HL-60 (cell line): ENCODE results near the gene UTF1.

ENCODE experiments used
- DNase-seq, 2 experiments: peaks; one replicate each; pipeline ENCODE4 v3.0.0-alpha.2; 2010 to 2020; ENCODE audit warnings: low read depth in 1 of 2, low spot score in 1 of 2
- H3K27ac ChIP-seq: fragments of 250-450 bp; sonication (Bioruptor Pico); replicated peaks from 2 replicates; pipeline ENCODE4 v1.5.1; 2020; ENCODE audit warnings: mild to moderate bottlenecking, moderate library complexity
- H3K27me3 ChIP-seq: fragments of 250-450 bp; sonication (Bioruptor Pico); 2 replicates; pipeline ENCODE4 v1.5.1; 2021; ENCODE audit warnings: mild to moderate bottlenecking, moderate library complexity; ENCODE audit not compliant: insufficient read depth, poor library complexity, severe bottlenecking
- H3K4me3 ChIP-seq: replicated peaks from 2 replicates; pipeline ENCODE4 v1.5.1; 2011; ENCODE audit warnings: mild to moderate bottlenecking, control low read depth, low read length; ENCODE audit not compliant: insufficient read depth
- GABPA ChIP-seq: IDR thresholded peaks from 2 replicates; pipeline ENCODE4 v1.6.1; 2012; ENCODE audit warnings: low read depth
- POLR2AphosphoS5 ChIP-seq: IDR thresholded peaks from 2 replicates; pipeline ENCODE4 v1.6.1; 2012; ENCODE audit warnings: low read depth
- REST ChIP-seq: IDR thresholded peaks from 2 replicates; pipeline ENCODE4 v1.6.1; 2012; ENCODE audit warnings: low read depth; ENCODE audit not compliant: insufficient replicate concordance
- SPI1 ChIP-seq: IDR thresholded peaks from 2 replicates; pipeline ENCODE4 v1.6.1; 2012; ENCODE audit warnings: low read depth, mild to moderate bottlenecking, borderline replicate concordance
- TF ChIP-seq, protein P1 (sequence below): IDR thresholded peaks from one replicate; pipeline ENCODE4 v1.5.1; 2011; ENCODE audit warnings: low read length, control low read depth, inconsistent platforms; ENCODE audit not compliant: insufficient read depth

Gene UTF1

DNA sequence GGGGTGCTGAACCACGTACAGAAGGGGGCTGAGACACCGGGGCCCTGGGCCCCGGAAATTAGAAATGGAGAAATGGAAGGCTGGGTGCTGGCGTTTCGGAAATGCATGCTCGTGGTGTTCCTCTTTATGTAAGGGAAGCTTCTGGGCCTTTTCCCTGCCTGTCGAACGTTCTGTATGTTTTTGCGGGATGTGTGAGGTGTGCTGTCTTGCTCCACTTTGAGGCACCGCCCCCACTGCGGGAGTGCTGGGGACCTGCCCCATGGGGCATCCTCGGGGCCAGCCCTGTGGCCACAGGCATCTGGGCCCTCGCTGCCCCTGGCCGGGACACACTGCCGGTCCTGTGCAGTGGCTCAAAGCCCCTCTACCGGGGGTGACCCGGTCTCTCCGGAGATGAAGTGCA, 5.9 kb downstream of the UTF1 start:
- H3K27ac ChIP-seq: no peak overlapping the region
- TF ChIP-seq, protein P1, sequence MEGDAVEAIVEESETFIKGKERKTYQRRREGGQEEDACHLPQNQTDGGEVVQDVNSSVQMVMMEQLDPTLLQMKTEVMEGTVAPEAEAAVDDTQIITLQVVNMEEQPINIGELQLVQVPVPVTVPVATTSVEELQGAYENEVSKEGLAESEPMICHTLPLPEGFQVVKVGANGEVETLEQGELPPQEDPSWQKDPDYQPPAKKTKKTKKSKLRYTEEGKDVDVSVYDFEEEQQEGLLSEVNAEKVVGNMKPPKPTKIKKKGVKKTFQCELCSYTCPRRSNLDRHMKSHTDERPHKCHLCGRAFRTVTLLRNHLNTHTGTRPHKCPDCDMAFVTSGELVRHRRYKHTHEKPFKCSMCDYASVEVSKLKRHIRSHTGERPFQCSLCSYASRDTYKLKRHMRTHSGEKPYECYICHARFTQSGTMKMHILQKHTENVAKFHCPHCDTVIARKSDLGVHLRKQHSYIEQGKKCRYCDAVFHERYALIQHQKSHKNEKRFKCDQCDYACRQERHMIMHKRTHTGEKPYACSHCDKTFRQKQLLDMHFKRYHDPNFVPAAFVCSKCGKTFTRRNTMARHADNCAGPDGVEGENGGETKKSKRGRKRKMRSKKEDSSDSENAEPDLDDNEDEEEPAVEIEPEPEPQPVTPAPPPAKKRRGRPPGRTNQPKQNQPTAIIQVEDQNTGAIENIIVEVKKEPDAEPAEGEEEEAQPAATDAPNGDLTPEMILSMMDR: no peak
- TF ChIP-seq SPI1: peak; percentile 85
- DNase-seq: peak in 1 of 2 experiments; percentile 55
- H3K4me3 ChIP-seq: no peak overlapping the region
- H3K27me3 ChIP-seq: peaks cover 40% of the 10 kb centered on the region

DNA sequence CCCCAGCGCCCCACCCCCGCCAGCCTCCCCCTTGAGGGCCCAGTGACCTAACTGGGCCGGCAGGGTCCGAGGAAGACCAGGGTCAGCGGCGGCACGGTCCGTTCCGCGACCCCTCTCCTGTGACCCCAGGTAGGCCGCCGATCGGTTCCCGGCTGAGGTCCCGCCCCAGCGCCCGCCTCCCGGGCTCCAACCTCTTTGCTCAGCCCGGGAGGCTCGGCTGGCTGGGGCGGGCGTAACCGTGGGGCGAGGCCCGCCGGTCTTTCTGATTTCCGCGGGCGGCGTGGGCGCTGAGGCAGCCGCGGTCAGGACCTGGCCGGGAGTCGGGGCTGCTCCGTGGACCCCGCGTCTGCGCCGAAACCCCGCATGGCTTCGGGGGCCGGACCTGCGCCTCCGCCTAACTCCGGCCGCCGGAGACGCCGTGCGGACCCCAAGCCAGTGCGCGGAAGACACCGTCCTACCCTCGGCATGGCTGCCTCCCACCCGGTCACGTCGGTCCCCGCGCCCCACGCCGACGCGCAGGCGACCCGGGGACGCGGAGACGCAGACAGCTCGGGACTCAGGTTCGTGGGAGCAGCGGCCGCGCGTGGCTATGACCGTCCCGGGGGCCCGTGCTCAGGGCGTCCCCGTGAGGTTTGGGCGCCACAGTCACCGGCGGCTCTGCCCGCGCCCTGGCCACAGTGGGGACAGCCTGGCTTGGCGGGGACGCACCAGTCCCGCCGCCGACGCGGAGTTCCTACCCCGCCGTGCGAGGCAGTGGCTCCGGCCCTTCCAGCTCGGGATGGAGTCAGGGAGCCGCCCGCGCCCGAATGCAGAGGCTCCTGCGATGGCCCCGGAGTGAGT, 6.6 kb downstream of the UTF1 start:
- Histone ChIP-seq H3K27ac (no peak overlapping the region), H3K27me3 (peaks cover 40% of the 10 kb centered on the region), H3K4me3 (no peak overlapping the region)
- TF ChIP-seq GABPA: no peak
- TF ChIP-seq POLR2AphosphoS5: no peak
- TF ChIP-seq SPI1: no peak
- TF ChIP-seq, protein P1: no peak
- no peak for TF ChIP-seq REST
- no peak for DNase-seq

DNA sequence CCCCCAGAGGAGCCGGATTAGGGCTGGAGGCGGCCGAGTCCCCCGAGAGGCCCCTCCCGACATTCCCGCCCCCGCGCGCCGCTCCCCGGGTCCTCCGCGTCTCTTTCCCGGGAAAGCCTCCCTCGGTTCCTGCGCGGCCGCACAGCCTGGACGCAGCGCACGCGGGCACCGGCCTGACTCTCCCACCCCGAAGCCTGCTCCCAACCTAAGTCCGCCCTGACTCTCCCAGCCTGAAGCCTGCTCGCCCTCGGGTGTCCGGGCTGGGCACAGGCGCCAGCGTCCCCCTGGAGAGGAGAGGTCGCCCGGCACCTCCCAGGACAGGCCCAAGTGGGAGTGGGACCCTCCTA, 7.2 kb downstream of the UTF1 start:
- no peak overlapping the region for H3K4me3 ChIP-seq
- H3K27ac ChIP-seq: no peak overlapping the region
- TF ChIP-seq, protein P1: no peak
- no peak for TF ChIP-seq GABPA
- no peak for DNase-seq
- peaks cover 44% of the 10 kb centered on the region for H3K27me3 ChIP-seq

- no peak for DNase-seq
Measured at GRCh38 chr10:133237588-133238465, 7.8 kb downstream of the UTF1 start, which contains the start of gene VENTX. Gene VENTX (plus strand): TSS chr10:133237855. CDS start chr10:133237915, 60 bp downstream.

More at GRCh38 chr10:133237588-133238465, 7.8 kb downstream of the UTF1 start, which contains the start of gene VENTX:
- no peak for TF ChIP-seq SPI1
- TF ChIP-seq GABPA: no peak
- no peak for TF ChIP-seq POLR2AphosphoS5
- no peak for TF ChIP-seq REST
- TF ChIP-seq, protein P1: no peak
- H3K27ac ChIP-seq: no peak within 1 kb of the TSS
- H3K4me3 ChIP-seq: no peak within 1 kb of the TSS
- peaks cover 45% of the 10 kb centered on the region for H3K27me3 ChIP-seq
